Activated gamma-delta T cell (primary cell): ENCODE results near the gene MYO3B.
"Not testable (repeated sequence)": the region's sequence is repeated elsewhere in the genome, so short reads cannot be mapped to it uniquely, and the experiment has no call there.

ENCODE experiments used
- DNase-seq: peaks from one replicate; lab custom pipeline; 2025; lab: John Stamatoyannopoulos, UW

The MYO3B gene

DNA sequence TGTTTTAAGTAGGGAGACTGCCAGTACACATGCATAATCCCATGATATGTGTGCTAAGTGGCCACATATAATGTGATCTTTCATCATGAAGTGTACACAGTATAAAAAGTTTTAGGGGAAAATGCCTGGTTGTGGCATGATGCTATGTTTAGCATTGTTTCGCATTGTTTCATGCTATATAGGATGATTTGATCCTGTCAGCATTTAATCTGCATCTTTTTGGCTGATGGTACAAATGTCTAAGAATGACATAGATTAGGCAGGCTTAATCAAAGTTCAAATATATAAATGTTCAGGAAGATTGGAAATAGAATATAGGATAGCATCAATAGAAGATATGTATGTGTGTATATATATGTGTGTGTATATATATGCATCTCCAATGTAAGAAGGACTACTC is 83.6 kb downstream of the MYO3B start:
- DNase-seq, result no peak

DNA sequence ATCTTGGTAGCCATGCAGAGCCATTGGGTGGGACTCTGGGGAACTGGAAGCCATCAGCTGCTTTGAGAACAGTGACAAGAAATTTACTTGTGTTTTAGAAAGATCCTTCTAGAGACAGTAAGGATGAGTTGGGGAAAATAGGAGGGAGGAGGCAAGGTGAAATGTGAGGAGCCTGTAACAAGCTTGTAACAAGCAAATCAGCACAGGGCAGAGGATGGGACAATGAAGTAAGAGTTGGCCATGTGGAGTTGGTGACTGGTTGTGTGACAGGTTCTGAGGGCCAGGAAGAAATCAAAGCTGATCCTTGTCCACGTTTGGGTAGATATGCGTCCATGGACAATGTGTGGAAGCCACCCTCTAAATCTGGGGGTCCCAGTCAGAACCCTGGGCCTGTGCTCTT is 84.4 kb downstream of the MYO3B start:
- no peak for DNase-seq

DNA sequence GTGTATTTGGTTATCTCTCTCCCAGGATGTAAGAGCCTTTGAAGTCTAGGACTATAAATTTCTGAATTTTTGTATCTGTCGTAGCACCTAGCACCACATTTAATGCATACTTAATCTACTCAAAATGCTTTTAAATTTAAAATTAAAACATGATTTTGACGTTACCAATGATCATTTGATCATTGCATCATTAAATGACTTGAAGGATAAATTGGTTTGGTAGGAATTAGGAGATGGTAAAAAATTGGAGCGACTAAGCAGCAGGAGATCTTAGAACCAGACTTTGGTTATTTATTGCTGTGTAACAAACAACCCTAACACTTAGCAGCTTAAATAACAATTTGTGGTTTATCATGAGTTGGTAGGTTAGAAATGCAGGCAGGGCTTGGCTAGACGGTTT is 84.9 kb downstream of the MYO3B start:
- DNase-seq, result no peak

DNA sequence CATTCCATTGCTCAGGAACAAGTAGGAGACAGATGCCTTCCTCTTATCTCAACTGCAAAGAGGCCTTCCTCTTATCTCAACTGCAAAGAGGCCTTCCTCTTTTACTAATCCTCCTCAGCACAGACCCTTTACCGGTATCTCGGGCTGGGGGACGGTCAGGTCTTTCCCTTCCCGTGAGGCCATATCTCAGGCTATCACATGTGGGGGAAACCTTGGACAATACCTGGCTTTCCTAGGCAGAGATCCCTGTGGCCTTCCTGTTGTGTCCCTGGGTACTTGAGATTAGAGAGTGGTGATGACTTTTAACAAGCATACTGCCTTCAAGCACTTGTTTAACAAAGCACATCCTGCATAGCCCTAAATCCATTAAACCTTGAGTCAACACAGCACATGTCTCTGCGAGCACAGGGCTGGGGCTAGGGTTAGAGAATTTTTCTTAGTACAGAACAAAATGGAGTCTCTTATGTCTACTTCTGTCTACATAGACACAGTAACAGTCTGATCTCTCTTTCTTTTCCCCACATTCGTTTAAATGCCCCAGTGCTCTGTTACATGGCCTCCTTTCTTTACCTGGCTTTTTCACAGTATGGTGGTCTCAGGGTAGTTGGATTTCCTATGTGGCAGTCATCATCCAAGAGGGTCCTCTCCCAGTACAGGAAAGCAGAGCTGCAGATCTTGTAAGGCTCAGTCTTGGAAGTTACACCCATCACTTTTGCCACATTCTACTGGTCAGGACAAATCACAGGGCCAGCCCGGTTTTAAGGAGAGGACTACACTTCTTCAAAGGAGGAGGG is 86.0 kb downstream of the MYO3B start:
- DNase-seq, result not testable (repeated sequence)

GRCh38 chr2:170264522-170264860 is 86.5 kb downstream of the MYO3B start:
- no peak for DNase-seq

DNA sequence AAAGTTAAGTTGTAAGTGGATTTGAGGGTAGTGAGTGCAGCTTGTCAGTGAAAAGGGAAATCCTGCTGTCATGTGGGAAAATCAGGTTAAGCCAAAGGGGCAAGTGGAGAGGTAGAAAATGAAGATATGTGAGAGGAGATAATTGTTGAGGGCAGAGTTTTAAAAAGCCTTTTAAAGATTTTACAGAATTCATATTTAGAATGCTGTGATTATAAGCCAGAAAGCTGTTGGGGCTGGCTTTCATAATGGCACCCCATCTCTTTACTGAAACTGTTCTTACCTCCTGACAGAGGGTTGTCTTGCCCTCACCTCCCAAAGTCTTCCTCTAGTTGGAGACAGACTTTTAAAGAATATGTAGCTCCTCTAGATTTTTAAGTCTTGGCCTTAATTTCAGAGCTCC is 86.9 kb downstream of the MYO3B start:
- no peak for DNase-seq

DNA sequence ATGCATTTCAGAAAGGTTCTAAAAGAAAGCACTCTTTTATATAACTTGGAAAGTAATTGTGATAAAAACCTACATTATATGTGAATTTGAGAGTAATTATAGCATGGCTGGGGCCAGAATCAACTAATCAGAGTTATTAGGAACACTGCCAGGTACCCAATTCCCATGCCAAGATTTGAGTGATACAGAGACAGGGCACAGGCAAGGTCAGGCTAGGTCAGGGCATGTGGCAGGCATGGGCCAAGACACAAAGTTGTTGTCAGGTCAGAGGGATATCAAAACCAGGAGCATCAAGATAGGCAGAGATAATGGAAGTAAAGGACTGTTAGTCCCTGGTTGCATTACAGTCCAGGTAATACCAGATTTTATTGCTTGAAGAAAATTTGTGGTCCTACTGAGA is 87.4 kb downstream of the MYO3B start:
- DNase-seq, result no peak

DNA sequence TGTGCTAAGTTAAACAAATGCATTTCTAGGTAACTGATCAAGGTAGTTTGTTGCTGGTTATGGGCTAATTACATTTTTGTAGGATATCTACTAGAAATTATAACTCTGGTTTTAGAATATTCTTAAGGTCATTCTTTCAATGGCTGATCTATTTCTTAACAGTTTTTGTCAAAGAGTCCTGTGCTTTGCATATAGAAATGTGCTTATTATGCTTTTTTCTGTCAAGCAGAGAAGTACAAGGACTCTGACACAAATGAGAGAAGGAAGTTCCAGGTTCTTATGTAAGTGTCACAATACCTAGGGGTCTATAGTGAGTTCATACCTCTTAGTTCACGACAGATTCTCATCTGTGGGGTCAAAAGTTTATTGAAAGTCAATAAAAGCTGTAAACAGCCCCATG is 88.4 kb downstream of the MYO3B start:
- DNase-seq, result no peak

- no peak for DNase-seq
Measured at GRCh38 chr2:170267071-170267470, 89.1 kb downstream of the MYO3B start.

GRCh38 chr2:170270278-170270864 is 92.4 kb downstream of the MYO3B start:
- DNase-seq, result no peak

GRCh38 chr2:170271340-170271739 is 93.4 kb downstream of the MYO3B start:
- DNase-seq, result no peak

DNA sequence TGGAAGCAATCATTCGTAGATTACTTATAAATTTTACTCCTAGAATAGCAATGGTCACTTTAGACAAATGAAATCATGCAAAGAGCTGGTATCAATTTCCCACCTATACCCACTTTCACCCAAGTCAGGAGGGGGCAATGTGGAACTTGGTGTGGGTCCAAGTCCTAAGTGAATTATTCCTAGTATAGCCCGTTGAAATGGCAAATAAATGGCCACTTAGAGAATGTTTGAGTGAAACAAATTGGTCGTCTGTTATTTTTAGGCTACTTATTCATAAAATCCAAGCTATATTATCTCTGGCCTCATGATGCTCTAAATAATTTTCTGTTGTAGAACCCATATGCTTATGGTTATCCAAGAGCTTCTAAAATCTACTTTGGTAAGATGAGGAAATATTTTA is 98.1 kb downstream of the MYO3B start:
- DNase-seq, result no peak

DNA sequence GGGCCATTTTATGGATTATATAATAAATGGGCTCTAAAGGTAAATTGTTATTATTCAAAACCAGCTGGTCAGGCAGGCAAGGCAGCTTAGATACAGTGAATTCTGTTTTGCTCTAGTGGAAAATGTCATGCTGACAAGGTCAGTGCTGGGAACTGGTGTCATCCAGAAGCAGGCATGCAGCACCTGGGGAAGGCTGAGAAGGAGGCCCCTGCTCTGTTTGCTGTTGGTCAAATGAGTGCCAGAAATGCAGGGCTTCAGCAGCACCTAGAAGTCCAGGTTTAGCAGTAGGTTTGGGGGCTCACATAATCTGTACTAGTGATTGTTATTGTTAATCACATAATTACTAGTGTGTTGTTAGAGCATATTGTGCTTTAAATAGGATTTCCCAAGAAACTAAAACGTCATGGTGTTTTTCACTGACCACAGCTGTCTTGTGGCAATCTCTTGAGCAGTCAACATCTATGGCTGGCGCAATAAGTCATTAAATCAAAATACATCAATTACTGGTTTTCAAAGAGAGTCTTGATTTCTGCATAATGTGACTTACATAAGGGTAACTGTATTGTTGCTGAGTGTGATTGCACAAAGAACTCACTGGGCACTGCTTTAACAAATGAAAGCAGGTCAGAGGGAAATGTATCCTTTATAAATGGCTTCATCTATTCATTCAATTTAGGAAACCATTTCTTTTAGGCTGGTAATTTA is 99.1 kb downstream of the MYO3B start:
- DNase-seq, result no peak

DNA sequence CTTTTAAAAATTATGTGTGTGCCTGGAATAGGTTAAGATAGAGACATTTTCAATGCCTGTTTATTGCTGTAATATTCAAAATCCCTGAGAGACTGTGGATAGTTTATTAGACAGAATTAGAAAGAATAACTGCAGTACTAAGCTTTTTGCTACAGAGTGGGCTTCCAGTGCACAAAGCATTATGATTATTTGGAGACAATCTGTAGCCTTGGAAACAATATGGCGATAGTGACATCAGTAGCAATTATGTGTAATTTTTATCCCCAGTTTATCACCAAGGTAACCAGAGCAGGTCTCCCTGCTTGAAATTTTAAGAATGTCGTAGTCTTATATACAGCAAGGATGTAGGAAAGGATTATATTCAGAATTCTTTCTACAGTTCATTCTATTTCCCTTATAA is 100.0 kb downstream of the MYO3B start:
- DNase-seq, result no peak

GRCh38 chr2:170279615-170280014 is 101.7 kb downstream of the MYO3B start:
- DNase-seq, result not testable (repeated sequence)

DNA sequence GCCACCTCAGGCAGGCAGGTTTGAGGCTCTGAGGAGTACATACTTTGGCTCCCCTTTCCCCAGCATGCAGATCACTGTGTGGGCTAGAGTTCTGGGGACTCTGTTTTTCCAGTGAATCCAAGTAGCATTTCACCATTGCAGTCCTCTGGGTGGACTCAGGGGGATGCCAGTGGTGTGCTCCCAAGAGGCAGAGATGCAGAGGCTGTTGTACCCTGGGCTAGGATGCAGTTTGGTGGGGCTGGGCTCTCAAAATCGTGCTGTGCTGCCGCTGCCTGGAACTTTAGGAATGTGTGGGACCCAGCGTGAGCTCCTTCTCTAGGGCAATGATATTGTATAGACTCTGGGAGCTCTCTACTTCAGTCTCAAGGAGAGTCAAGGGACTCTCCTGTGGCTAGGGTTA is 104.9 kb downstream of the MYO3B start:
- no peak for DNase-seq

DNA sequence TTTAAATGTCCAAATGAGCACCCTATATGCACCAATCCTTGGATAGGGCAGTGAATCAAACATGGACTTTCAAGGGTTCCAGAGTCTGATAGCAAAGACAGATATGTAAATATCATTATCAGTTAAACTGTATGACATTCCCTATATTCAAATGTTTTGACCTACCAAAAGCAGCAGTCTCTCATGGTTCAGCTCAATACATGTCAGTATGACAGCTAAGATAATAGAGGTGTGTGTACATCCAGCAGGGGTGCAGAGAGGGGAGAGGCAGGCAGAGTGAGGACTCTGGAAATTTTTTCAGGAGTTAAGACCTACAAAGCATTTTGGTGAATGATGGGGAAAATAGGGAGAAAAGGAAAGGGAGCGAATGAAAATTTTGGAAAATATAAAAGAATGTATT is 106.3 kb downstream of the MYO3B start:
- DNase-seq, result no peak

DNA sequence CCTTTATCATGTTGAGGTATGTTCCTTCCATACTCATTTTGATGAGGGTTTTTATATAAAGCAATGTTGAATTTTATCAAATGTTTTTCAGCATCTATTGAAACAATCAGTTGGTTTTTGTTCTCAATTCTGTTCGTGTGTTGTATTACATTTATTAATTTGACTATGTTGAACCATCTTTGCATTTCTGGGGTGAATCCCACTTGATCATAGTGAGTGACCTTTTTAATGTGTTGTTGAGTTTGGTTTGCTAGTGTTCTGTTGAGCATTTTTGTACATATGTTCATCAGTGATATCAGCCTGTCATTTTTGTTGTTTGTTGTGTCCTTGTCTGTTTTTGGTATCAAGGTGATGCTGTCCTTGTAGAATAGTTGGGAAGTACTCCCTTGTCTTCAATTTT is 110.9 kb downstream of the MYO3B start:
- DNase-seq, result no peak

- DNase-seq, result no peak
Measured at GRCh38 chr2:170291474-170291873, 113.5 kb downstream of the MYO3B start.

- DNase-seq, result no peak
Measured at GRCh38 chr2:170292415-170292814, 114.5 kb downstream of the MYO3B start.

- DNase-seq, result no peak
Measured at GRCh38 chr2:170297496-170297895, 119.5 kb downstream of the MYO3B start.

DNA sequence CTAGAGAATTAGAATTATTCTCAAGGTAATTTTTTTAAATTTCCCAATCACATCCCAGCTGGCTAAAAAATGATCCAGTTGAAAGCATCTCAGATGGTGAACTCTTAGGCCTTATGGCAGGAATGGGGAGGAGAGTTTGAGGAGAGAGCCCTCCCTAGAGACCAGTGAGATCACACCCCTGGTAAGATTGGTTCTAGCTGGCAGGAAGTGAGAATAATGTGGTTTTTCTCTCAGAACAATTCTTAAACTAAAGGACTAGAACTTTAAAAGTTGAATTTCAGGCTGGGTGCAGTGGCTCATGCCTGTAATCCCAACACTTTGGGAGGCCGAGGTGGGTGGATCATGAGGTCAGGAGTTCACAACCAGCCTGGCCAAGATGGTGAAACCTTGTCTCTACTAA is 120.2 kb downstream of the MYO3B start:
- DNase-seq, result no peak

GRCh38 chr2:170298861-170299429 is 121.0 kb downstream of the MYO3B start:
- no peak for DNase-seq
